ENCODE results near the gene TRAF1.

The TRAF1 gene

DNA sequence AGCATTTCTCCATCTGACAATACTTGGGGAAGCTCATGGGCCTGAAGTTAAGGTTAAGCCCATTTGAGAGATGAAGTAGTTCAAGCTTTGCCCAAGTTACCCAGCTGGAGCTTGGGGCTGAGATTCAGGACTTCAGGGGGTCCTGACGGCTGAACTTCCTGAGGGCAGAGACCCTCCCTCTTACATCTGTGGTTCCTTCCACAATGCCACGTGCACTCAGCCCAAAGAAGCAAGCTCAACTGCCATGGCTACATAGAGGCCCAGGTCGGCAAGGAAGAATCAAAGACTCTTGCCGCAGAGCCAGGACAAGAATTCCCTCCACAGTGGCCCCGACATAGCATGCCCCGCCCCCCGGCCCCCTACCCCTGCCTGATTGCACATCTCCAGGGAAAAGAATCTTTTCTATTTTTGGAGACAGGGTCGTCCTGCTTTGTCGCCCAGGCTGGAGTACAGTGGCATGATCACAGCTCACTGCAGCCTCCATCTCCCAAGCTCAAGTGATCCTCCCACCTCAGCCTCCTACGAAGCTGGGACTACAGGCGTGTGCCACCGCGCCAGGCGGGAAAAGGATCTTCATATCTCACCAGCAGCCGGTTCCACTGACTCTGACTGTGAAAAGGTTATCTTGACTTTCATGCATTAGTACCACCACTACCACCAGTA lies 58.8 kb downstream of the TRAF1 start:
- no peak for DNase-seq

DNA sequence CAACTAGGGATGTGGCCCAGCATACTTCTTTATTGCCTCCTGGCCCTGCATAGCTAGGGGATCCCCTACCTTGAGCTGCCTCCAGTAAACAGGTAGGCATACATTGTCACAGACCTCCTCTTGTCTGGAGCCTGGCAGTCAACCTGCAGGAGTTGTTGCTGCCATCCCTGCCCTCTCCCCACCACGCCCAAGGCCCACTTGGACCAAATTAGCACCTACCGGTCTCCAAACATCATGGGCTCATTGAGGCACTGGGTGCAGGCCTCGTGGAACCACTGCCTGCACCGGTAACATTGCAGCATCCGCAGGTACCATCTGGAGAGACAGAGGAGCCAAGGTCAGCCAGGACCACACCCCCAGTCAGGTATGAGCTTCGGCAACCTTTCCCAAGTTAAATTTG lies 59.9 kb downstream of the TRAF1 start:
- DNase-seq, result no peak

DNA sequence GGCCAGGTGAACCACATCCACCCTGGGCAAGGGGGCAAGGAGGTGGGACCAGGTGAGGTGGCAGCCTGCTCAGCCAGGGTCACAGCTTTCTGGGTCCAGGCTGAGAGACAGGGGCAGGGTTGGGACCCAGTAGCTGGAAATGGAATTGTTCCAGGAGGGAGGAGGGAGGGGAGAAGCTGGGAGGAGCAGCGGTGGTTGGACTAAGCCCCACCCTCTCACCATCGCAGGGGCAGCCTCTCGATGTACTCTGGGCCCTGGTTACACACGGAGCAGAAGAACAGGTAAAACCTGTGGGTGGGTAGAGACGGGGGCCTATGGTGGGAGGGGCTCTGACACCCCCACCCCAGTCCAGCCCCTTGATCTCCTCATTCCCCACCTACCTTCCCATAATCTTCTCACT lies 60.8 kb downstream of the TRAF1 start:
- DNase-seq, result no peak

DNA sequence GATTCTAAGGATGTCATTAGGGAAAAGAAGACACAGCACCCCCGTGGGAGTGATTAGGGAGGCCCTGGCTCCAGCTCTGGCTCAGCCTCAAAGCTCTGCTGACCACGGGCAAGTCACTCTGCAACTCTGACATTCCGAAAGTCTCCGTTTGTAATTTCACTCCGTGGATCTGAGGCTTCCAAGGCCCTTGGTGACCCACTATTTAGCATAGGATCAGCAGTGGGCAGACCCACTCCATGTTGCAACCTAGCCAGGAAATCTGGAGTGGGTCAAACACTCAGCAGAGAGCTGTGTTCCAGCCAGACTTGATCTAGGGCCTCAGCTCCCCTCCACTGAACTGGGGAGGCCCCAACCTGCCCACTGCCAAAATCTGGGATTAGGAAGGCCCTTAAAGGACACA lies 61.4 kb downstream of the TRAF1 start:
- no peak for DNase-seq

GRCh38 chr9:120864719-120865118 lies 61.9 kb downstream of the TRAF1 start:
- no peak for DNase-seq

DNA sequence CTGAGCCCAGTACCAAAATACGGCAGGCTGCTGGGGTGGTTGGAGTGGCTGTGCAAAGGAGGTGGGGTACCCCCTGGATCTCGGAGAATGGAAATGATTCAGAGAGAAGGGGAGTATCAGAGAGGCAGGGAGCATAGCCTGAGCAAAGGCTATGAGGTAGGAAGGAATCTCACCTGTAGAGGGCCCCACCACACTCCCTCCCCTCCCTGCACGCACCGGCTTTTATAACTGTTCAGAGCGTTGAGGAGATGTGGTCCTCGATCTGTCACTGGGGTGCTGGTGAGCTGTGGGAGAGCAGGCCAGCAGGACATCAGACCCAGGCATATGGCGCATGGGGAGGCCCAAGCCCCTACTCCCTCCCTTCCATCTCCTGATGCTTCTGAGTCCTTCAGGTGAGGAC lies 62.8 kb downstream of the TRAF1 start:
- no peak for DNase-seq

- DNase-seq, result no peak
Observed at GRCh38 chr9:120862452-120862851, 64.1 kb downstream of the TRAF1 start.

- DNase-seq, result no peak
Observed at GRCh38 chr9:120861935-120862334, 64.7 kb downstream of the TRAF1 start.

- no peak for DNase-seq
Observed at GRCh38 chr9:120860083-120860482, 66.5 kb downstream of the TRAF1 start.

GRCh38 chr9:120859361-120859760 lies 67.2 kb downstream of the TRAF1 start:
- no peak for DNase-seq

DNA sequence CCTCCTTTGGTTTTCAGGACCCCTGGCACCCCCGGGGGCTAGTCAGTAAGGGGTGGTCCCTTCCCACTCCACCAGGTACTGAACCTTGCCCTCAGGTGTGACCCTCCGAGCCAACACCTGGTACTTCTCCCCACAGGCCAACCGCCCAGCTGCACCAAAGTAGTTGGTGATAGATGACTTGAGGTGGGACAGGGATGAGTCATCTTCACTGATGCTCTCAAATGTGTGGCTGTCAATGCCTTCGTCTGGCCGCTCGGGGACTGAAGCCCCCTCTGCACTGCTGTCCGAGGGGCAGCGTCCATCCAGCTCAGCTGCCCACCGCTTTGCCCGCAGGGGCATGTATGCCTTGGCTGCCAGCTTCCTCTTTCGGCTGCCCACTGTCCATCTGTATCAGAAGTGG lies 68.7 kb downstream of the TRAF1 start:
- DNase-seq, result no peak

GRCh38 chr9:120857481-120857880 lies 69.1 kb downstream of the TRAF1 start:
- DNase-seq, result no peak

DNA sequence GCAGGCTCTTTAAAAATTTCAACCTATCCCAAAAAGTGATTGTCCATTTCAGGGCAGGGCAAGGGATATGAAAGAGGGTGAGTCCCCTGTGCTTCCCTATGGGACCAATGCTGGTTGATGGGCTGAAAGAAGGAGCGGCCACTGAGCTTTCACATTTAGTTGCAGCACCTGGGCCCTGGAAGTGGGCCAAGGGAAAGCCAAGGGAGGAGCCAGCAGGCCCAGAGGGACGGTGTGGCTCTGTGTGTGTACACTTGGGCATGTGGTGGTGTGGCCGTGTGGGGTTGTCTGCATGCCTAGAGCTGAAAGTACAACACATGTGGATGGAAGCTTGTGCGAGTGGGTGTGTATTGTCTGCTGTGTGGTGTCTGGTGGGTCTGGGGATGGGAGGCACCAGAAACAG lies 69.9 kb downstream of the TRAF1 start:
- no peak for DNase-seq

DNA sequence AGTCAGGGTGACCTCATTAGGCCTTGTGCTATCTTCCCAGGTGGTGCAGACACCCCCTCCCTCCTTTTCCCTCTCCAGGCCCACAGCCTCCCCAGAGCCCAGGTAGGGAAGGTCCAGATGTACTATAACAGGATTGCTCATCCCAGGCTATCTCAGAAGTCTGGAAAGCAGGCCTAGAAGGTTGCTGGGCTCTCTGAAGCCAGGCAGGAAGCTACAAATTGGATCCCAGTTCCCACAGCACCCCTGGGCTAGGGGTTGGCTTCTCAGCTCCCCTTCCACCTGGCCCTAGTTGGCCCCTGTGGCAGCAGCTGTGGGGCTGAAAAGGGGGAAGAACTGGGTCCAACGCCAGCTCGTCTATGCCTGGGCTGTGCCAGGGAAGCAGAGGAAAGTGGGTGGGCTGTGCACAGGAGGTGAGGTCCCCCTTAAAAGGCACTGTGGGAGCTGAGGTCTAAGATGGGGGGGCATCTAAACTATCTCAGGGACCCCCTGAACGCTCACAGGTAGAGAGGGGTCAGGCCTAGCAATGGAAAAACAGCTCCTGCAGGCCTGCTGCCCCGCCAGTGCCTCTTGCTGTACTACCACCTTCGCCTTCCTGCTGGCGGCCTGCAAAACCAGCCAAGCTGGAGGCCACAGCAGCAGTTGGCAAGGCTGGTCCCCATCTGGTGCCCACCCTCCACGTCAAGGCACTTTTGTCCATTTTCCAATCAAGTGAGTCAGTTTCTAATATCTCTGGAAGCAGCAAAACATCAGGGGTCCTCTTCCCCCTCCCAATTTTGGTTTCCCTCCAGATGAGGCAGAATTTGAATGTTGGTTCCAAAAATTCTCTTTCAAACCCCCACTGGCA lies 70.5 kb downstream of the TRAF1 start:
- DNase-seq, result no peak

DNA sequence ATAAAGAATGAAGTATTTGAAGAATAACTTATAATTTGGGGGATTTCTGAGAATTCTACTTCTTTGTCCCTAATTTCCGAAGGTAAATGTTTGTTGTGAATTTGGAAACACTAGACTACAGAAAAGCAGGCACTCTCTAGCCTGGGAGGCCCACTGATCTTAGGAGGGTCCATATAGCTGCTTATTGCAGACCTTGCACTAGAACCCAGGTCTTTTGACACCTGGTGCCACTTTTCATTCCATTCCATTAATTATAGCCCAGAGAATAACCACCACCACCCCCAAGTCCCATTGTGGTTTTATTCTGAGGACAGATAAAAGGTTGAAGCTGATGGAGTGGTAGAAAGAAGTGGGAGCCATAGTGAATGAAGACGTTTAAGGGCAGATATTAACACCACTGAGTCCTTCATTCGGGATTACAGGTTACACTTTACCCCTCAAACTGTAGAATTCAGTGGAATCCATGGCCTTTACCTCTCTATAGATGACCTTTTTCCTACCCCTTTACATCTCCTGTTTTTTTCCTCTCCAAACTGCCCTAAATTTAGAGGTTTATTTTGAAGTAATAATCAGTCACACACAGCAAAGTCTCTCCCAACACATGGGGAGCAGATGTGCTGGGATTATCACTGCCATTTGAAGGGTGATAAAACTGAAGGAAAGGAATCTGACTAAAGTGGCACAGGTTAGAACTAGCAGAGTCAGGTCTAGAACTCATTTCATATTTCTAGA lies 71.8 kb downstream of the TRAF1 start:
- DNase-seq, result no peak

GRCh38 chr9:120853198-120853597 lies 73.4 kb downstream of the TRAF1 start:
- no peak for DNase-seq

All from activated naive CD4-positive, alpha-beta T cell (primary cell).